Lung (tissue), 12 donors: ENCODE measurements around the gene SSBP3. TPM values are rescaled to one million over a fixed set of nuclear protein-coding genes. Genes with fewer than 3 reads are reported as not detected.

Experiments
- ATAC-seq: fragments of 200-7000 bp; cut with Tn5 transposase; one replicate; pipeline ENCODE4 v1.9.1; 2020; ENCODE audit warnings: moderate number of reproducible peaks; ENCODE audit not compliant: insufficient read depth, low FRiP score
- DNase-seq, 3 donors: peaks; one replicate each; pipeline ENCODE4 v3.0.0-alpha.2; 2013 to 2017
- H3K27ac ChIP-seq, 2 donors: one replicate each; pipeline ENCODE4 v1.5.1; 2013; ENCODE audit warnings: mild to moderate bottlenecking in 2 of 2, moderate library complexity in 2 of 2, control low read depth in 1 of 2, inconsistent platforms in 1 of 2, low read depth in 1 of 2, low read length in 1 of 2
- H3K27me3 ChIP-seq, 3 donors: one replicate each; pipeline ENCODE4 v1.5.1; 2013; ENCODE audit warnings: low read length in 2 of 3; ENCODE audit not compliant: control insufficient read depth in 3 of 3, insufficient read depth in 3 of 3
- H3K36me3 ChIP-seq, 4 donors: one replicate each; pipeline ENCODE4 v1.5.1; 2013; ENCODE audit warnings: low read length in 4 of 4, mild to moderate bottlenecking in 1 of 4, moderate library complexity in 1 of 4; ENCODE audit not compliant: control insufficient read depth in 4 of 4, insufficient read depth in 4 of 4
- H3K4me1 ChIP-seq, 5 donors: one replicate each; pipeline ENCODE4 v1.5.1; 2013; ENCODE audit warnings: low read length in 5 of 5, mild to moderate bottlenecking in 2 of 5, moderate library complexity in 1 of 5; ENCODE audit not compliant: control insufficient read depth in 5 of 5, insufficient read depth in 5 of 5
- H3K4me3 ChIP-seq: one replicate; pipeline ENCODE4 v1.5.1; 2013; ENCODE audit warnings: mild to moderate bottlenecking, control low read depth, moderate library complexity
- H3K9ac ChIP-seq, 2 donors: one replicate each; pipeline ENCODE4 v1.5.1; 2013; ENCODE audit warnings: low read length in 2 of 2, control low read depth in 1 of 2; ENCODE audit not compliant: insufficient read depth in 1 of 2
- H3K9me3 ChIP-seq, 4 donors: one replicate each; pipeline ENCODE4 v1.5.1; 2013; ENCODE audit warnings: low read length in 3 of 4, mild to moderate bottlenecking in 1 of 4, moderate library complexity in 1 of 4; ENCODE audit not compliant: control insufficient read depth in 4 of 4, insufficient read depth in 3 of 4
- WGBS, 2 donors: extraction: QIAGEN DNeasy Blood & Tissue Kit; methylation state at CpG; one replicate each; pipeline ENCODE4 v1.1.7; 2013; 5-methylcytosine and 5-hydroxymethylcytosine counted together
- polyA plus RNA-seq, 2 donors: library from polyadenylated mRNA; stranded (reverse); fragments of 200-250 nt; gene quantifications; one replicate each; pipeline ENCODE4 v1.2.1, GENCODE V29; 2013
- total RNA-seq, 2 donors: library from RNA; depleted of rRNA in 1 of 2; stranded (reverse); fragments of >200 nt in 1 of 2; gene quantifications; one replicate each; pipeline ENCODE4 v1.2.1, GENCODE V29; 2014 to 2021
- TF ChIP-seq, protein P1 (sequence below): IDR thresholded peaks from 2 replicates; pipeline ENCODE4 v1.5.1; 2012; ENCODE audit warnings: mild to moderate bottlenecking; ENCODE audit errors: control extremely low read depth, extremely low read depth
- donor health status: control.
- donor health status: control.
- donor health status: Bipolar disorder and iron deficiency.
- donor health status: healthy.
- donor health status: DM: yes; HTN: yes; CAD: no.

Gene SSBP3
- total and polyA plus RNA-seq, 4 donors = 15.9 to 47.8 (median 34.8) TPM

DNA sequence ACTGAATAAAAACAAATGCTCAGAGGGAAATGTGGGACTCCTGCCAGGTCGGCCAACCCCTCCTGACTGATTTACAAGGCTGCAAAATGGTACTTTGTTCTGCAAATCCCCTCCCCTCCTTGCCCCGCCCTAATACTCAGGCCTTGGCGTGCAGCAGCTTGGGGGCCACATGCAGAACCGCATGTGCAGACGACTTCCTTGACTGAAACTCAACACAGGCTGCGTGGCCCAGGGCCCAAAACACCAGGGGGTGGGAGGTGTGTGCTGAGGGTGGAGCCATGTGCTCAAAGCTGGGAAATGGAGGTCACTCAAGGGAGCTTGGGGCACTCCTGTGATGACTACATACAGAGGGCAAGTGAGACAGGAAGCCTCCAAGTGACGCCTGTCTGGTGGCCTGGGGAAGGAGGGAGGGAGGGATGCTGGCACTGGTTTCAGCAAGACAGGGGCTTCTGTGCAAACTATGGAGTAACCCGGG is 119.0 kb downstream of the SSBP3 start:
- Histone ChIP-seq H3K27ac (peak overlapping the region; percentile 21 to 76), H3K4me3 (no peak overlapping the region), H3K4me1 (peaks cover 19 to 74% (median 34%) of the 10 kb centered on the region in 5 donors), H3K27me3 (no peaks in the 10 kb centered on the region), H3K9ac (no peak overlapping the region), H3K9me3 (no peaks in the 10 kb centered on the region), H3K36me3 (no peaks in the 10 kb centered on the region)
- DNase-seq (peak; percentile 87 to 92 (median 87)), ATAC-seq (peak; percentile 70)
- 10 to 12% methylated on average over 8 of the region's 8 CpGs for WGBS, 2 donors
- TF ChIP-seq, protein P1, sequence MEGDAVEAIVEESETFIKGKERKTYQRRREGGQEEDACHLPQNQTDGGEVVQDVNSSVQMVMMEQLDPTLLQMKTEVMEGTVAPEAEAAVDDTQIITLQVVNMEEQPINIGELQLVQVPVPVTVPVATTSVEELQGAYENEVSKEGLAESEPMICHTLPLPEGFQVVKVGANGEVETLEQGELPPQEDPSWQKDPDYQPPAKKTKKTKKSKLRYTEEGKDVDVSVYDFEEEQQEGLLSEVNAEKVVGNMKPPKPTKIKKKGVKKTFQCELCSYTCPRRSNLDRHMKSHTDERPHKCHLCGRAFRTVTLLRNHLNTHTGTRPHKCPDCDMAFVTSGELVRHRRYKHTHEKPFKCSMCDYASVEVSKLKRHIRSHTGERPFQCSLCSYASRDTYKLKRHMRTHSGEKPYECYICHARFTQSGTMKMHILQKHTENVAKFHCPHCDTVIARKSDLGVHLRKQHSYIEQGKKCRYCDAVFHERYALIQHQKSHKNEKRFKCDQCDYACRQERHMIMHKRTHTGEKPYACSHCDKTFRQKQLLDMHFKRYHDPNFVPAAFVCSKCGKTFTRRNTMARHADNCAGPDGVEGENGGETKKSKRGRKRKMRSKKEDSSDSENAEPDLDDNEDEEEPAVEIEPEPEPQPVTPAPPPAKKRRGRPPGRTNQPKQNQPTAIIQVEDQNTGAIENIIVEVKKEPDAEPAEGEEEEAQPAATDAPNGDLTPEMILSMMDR = no peak

DNA sequence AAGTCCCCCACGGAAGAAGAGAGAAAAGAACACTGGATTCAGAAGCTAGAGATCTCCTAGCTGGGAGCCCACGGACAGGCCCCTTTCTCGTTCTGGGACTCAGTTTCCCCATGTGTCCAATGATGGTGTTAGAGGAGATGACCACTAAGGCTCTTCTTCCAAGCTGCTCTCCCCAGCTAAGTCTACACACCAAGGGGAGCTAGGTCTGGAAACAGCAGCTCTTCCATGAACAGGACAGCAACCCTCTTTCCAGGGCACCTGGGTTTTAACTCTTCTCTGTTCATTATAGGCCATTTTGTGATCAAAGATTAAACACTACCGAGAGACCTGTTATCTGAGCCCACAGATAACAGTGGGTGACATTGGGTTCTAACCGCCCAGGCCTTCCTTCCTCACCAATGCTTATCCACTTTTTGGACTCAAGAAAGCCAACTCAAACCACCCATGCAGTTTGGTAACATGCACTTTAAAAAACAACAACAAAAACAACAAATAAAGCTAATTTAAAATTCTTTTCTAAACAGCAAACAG is 120.3 kb downstream of the SSBP3 start:
- H3K27me3 ChIP-seq = no peaks in the 10 kb centered on the region
- H3K4me1 ChIP-seq = peaks cover 19 to 64% (median 29%) of the 10 kb centered on the region in 5 donors
- 90% methylated on average over 5 of the region's 5 CpGs for WGBS, 2 donors
- H3K9ac ChIP-seq = no peak overlapping the region
- H3K27ac ChIP-seq = no peak overlapping the region
- no peaks in the 10 kb centered on the region for H3K9me3 ChIP-seq
- TF ChIP-seq, protein P1 = no peak
- peaks cover 0 to 2% (median 0%) of the 10 kb centered on the region in 4 donors for H3K36me3 ChIP-seq
- no peak for ATAC-seq
- no peak for DNase-seq
- no peak overlapping the region for H3K4me3 ChIP-seq

DNA sequence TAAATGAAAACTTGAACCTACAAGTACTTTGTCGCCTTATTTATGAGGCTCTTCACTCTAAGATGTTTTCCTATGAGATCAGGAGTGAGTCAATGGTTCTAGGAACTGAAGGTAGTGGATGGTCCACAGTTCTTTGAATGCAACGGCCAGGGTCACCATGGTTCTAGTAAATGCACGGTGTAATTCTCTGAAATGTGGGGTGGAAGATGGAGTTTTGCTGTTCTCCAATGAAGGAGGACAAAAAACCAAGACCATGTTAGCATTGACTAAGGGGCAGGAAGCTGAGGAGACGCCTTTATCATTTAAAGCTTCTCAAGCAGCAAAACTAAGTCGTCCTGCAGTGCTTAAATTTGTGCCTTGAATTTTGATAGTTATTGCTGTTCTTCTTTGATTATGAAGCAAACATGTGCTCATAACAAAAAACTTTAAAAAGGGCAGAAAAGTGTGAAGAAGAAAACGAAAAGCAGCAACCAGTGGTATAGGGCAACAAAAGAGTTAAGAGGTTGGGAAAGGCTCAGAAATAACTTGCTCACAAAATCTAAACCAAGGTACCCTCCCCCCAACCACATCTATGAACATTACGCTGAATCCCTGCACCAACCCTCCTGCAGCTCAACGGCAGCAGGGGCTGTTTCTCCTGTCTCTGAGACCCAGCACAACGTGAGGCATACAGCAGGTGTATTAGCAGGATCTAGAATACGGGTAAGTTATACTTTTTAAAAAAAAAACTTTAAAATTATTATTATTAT is 121.2 kb downstream of the SSBP3 start:
- peaks cover 0 to 7% (median 1%) of the 10 kb centered on the region in 4 donors for H3K36me3 ChIP-seq
- H3K4me1 ChIP-seq = peaks cover 19 to 55% (median 22%) of the 10 kb centered on the region in 5 donors
- DNase-seq (no peak), ATAC-seq (no peak)
- 87 to 88% methylated on average over 10 of the region's 10 CpGs for WGBS, 2 donors
- H3K27ac ChIP-seq = no peak overlapping the region
- TF ChIP-seq, protein P1 = no peak
- H3K4me3 ChIP-seq = no peak overlapping the region
- no peak overlapping the region for H3K9ac ChIP-seq
- H3K27me3 ChIP-seq = no peaks in the 10 kb centered on the region
- H3K9me3 ChIP-seq = no peaks in the 10 kb centered on the region
